Posterior cingulate gyrus (tissue), 11 donors: ENCODE results near the gene PHPT1.
"Not testable (repeated sequence)": the region's sequence is repeated elsewhere in the genome, so short reads cannot be mapped to it uniquely, and the experiment has no call there.

ENCODE experiments used
- DNase-seq, 10 donors: peaks; one replicate each; pipeline versions ENCODE4 v3.0.0 to v3.0.0-alpha.2; 2020 to 2021; ENCODE audit warnings: mixed read lengths in 3 of 10
- intact Hi-C: fragments of 100-400 bp; cut with DNase I; formaldehyde crosslinking; loops from one replicate; pipeline ENCODE4 v1.15.1; 2023

The PHPT1 gene

GRCh38 chr9:136849038-136849959 is at the start of gene PHPT1:
Gene PHPT1, plus strand, starts transcription at chr9:136849409. Its CDS starts 22 bp downstream, at chr9:136849431.
- intact Hi-C loops = loop anchor here (10.0 kb wide), 1 partner anchor 96 kb away; the partner anchor contains the start of genes C8G and FBXW5
- peak; percentile 98 to 100 (median 99) for DNase-seq

- peak; percentile 58 to 96 (median 76) for DNase-seq
- intact Hi-C loops = loop anchor here (10.0 kb wide), 1 partner anchor 145 kb away; the partner anchor contains the start of genes C8G and FBXW5
Measured at GRCh38 chr9:136799854-136800657, 49.2 kb upstream of the PHPT1 start.

- peak in 2 of 10 donors; percentile 35 to 43 for DNase-seq
- intact Hi-C loops = no loop called here
Measured at GRCh38 chr9:136802321-136802720, 46.9 kb upstream of the PHPT1 start.

DNA sequence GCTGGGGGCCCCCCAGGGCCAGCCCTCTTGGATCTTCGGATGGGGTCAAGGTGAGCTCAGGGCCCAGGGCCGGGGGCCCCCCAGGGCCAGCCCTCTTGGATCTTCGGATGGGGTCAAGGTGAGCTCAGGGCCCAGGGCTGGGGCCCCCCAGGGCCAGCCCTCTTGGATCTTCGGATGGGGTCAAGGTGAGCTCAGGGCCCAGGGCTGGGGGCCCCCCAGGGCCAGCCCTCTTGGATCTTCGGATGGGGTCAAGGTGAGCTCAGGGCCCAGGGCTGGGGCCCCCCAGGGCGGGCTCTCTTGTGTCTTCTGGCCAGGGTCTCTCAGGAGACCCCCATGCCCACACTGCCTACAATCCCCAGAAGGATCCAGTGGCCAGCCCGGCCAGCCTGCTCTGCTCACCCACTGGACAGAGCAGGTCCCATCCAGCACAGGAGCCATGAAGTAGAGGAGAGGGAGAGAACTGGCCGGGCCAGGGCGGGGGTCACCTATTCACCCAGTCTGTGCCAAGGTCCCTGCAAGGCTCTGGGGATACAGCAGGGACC is 46.1 kb upstream of the PHPT1 start:
- DNase-seq = peak in 3 of 10 donors; percentile 15 to 61 (median 59)
- intact Hi-C loops = not testable (repeated sequence)

GRCh38 chr9:136803551-136804508 is 45.4 kb upstream of the PHPT1 start:
- DNase-seq = peak in 3 of 10 donors; percentile 48 to 75 (median 68)
- intact Hi-C loops = no loop called here

DNA sequence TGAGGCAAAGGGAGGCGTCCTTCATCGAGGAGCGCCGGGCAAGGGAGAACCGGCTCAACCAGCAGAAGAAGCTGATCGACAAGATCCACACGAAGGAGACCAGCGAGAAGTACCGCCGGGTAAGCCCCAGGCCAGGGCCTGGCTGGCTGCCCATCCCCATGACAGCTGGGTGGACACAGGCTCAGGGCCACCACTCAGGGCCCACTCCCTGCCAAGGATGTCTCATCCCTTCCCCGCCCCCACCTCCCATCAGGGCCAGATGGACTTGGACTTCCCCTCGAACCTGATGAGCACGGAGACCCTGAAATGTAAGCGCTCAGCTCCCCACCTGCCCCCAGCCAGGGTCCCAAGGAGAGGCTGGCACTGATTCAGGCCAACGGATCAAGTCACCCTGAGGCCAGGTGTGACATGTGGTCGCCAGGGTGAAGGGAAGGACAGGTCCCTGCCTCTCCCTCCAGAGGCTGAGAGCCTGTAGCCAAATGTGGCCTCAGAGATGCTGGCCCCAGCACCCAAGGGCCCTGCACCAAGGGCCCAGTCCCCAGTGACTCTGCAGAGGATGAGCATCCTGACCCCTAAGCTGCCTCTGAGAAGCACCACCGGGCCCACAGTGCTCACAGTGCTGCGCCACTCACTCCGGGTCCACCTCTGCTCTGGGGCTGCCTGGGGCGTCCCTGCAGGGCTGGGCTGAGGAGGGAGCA is 44.6 kb upstream of the PHPT1 start:
- intact Hi-C loops = loop anchor here (5.0 kb wide), 1 partner anchor 38 kb away; the partner anchor contains the start of gene AJM1
- peak in 3 of 10 donors; percentile 63 to 72 (median 67) for DNase-seq

GRCh38 chr9:136805207-136805740 is 43.9 kb upstream of the PHPT1 start:
- intact Hi-C loops = loop anchor here (5.0 kb wide), 1 partner anchor 37 kb away; the partner anchor contains the start of gene AJM1
- DNase-seq = peak in 3 of 10 donors; percentile 28 to 57 (median 46)

- DNase-seq = peak in 4 of 10 donors; percentile 19 to 77 (median 62)
- intact Hi-C loops = loop anchor here (5.0 kb wide), 1 partner anchor 36 kb away; the partner anchor contains the start of gene AJM1
Measured at GRCh38 chr9:136806067-136806466, 43.1 kb upstream of the PHPT1 start.

DNA sequence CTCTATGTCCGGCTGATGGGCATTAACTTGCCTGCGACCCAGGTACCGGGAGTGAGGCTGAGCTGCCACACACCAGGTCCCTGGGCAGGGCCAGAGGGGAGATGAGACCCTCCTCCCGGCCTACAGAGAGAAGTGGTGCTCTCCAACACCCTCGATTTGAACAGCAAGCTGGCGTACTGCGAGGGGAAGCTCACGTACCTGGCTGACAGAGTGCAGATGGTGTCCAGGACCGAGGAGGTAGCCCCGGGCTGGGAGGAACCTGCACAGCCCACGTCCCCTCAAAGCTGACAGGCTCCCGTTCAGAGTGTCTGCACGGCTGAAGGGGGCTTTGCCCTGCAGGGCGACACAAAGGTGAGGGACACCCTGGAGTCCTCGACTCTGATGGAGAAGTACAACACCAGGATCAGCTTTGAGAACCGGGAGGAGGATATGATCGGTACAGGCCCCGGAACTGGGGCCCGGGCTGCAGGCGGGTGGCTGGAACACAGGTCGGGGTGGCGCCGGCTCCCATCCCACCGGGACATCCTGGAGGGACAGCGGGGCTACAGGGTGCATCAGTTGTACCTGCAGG is 42.5 kb upstream of the PHPT1 start:
- peak in 4 of 10 donors; percentile 22 to 70 (median 64) for DNase-seq
- intact Hi-C loops = loop anchor here (5.0 kb wide), 1 partner anchor 36 kb away; the partner anchor contains the start of gene AJM1

DNA sequence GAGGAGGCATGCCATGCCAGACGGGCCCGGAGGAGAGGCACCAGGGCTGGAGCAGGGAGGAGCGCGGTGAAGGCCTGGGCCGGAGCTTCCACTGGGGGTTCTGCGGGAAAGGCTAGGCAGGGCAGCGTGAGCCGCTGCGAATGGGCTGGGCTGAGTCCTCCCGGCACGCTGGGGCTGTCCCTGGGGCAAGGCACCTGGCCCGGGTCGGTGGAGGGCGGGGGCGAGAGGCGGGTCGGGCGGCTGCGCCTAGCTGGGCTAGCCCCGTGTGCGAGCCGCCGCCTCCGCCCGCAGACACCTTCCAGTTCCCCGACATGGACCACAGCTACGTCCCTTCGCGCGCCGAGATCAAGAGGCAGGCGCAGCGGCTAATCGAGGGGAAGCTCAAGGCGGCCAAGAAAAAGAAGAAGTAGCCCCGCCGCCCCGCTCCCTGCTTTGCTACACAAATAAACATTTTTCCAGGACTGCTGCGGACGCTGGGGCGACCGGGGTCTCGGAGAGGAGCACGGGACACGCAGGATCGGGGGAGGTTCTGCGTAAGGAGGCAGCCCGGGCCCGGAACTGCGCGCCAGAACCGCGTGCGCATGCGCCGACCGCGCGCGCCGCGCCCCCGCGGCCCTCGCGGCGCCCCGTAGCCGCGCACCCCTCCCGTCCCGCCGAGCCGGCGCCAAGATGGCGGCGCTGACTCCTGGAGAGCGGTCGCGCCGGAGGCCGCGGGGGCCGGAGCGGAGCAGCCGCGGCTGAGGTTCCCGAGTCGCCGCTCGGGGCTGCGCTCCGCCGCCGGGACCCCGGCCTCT is 41.7 kb upstream of the PHPT1 start, which contains the start of gene RABL6:
TSS of gene RABL6 (plus strand) at position 668 of the 794 bp plus-strand sequence. CDS start 249 bp downstream, outside the sequence.
- peak; percentile 49 to 94 (median 66) for DNase-seq
- intact Hi-C loops = loop anchor here (5.0 kb wide), 1 partner anchor 35 kb away; the partner anchor contains the start of gene AJM1

DNA sequence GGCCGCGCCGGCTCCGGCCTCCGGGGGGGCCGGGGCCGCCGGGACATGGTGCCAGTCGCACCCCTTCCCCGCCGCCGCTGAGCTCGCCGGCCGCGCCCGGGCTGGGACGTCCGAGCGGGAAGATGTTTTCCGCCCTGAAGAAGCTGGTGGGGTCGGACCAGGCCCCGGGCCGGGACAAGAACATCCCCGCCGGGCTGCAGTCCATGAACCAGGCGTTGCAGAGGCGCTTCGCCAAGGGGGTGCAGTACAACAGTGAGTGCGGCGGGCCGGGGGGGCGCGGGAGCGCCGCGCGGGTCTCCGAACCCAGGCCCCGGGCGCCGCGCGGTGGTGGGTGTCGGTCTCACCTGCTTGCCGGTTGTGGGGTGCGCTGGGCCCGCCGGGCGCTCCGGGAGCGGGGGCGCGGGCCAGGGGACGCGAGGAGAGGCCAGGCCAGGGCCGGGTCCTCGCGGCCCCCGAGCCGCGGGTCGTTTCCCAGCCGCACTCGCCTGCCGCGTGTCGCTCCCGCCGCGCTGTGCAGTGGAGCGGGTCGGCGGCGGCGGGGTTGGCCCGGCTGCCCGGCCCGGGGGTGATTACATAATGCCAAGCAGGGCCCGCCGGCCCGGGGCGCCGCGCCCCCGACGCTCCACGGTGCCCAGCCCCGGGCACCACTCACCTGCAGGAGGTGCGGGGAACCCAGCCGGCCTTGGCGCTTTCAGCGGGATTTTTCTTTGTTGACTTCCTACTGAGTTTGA is 41.0 kb upstream of the PHPT1 start:
- DNase-seq = peak in 5 of 10 donors; percentile 31 to 89 (median 74)
- intact Hi-C loops = loop anchor here (5.0 kb wide), 1 partner anchor 34 kb away; the partner anchor contains the start of gene AJM1

DNA sequence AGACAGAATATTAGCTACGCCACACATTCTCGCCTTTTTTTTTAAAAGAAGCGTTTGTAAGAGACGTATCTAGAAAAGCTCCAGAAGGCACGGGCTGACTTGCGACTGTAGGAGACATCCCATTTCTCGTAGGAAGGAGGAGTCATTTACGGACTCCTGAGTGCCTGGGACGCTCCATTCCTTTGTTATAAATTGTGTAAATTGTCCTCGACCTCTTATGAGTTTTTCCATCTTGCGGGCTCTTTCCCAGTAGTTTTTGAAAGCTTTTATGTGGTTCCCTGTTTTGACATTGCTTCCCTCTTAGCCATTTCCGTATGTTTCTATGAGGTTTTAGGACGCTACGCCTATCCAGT is 40.4 kb upstream of the PHPT1 start:
- no peak for DNase-seq
- intact Hi-C loops = loop anchor here (5.0 kb wide), 1 partner anchor 34 kb away; the partner anchor contains the start of gene AJM1

- intact Hi-C loops = no loop called here
- DNase-seq = peak in 1 of 10 donors; percentile 57
Measured at GRCh38 chr9:136814725-136815421, 34.3 kb upstream of the PHPT1 start.

DNA sequence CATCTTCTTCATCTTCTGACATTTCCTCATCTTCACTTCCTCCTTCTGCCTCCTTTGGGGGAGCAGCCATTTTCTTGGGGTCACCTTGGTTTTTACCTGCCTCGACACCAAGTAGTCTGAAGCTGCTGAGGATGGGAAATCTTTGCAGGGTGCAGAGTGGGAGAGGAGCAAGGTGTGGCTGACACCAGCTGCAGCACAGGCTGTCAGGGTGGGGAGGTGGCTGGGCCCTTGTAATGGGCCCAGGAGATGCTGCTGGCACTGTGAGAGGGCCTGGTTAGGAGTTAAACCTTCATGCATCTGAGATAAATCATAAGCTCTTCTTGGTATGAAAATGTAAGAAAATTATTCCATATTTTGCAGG is 33.8 kb upstream of the PHPT1 start:
- intact Hi-C loops = no loop called here
- DNase-seq = no peak
